Heart right ventricle (tissue), 16 donors: Measurements from ENCODE around the gene CIZ1. TPM values are rescaled to one million over a fixed set of nuclear protein-coding genes. Genes with fewer than 3 reads are reported as not detected.

Experiments used
- ATAC-seq, 8 donors: fragments of 200-7000 bp; cut with Tn5 transposase; one replicate each; pipeline ENCODE4 v1.9.1; 2020; ENCODE audit warnings: mild to moderate bottlenecking in 8 of 8, moderate library complexity in 8 of 8, moderate number of reproducible peaks in 1 of 8
- DNase-seq, 2 donors: peaks; one replicate each; pipeline ENCODE4 v3.0.0-alpha.2; 2020
- H3K27ac ChIP-seq, 10 donors: fragments of 200-600 bp; sonication (generic) in 2 of 10; one replicate each; pipeline versions ENCODE4 v1.5.0 to v1.8.0; 2020 to 2022; ENCODE audit warnings: mild to moderate bottlenecking in 3 of 10
- H3K27me3 ChIP-seq, 7 donors: fragments of 200-600 bp; one replicate each; pipeline ENCODE4 v1.8.0; 2021 to 2022; ENCODE audit warnings: mild to moderate bottlenecking in 2 of 7
- H3K36me3 ChIP-seq, 9 donors: fragments of 200-600 bp; sonication (generic) in 1 of 9; one replicate each; pipeline versions ENCODE4 v1.5.0 to v1.8.0; 2020 to 2022; ENCODE audit warnings: mild to moderate bottlenecking in 2 of 9
- H3K4me1 ChIP-seq, 9 donors: fragments of 200-600 bp; sonication (generic) in 1 of 9; one replicate each; pipeline versions ENCODE4 v1.5.0 to v1.8.0; 2020 to 2022; ENCODE audit warnings: mild to moderate bottlenecking in 4 of 9
- H3K4me3 ChIP-seq, 10 donors: fragments of 200-600 bp; sonication (generic) in 2 of 10; one replicate each; pipeline versions ENCODE4 v1.5.0 to v1.8.0; 2020 to 2022; ENCODE audit warnings: mild to moderate bottlenecking in 7 of 10, moderate library complexity in 2 of 10
- H3K9me3 ChIP-seq, 11 donors: fragments of 200-600 bp in 10 of 11; sonication (generic) in 2 of 11; one replicate each; pipeline versions ENCODE4 v1.5.0 to v1.8.0; 2013 to 2022; ENCODE audit warnings: mild to moderate bottlenecking in 2 of 11, control low read depth in 1 of 11, moderate library complexity in 1 of 11
- WGBS, 2 donors: extraction: QIAGEN DNeasy Blood & Tissue Kit; methylation state at CpG; one replicate each; pipeline ENCODE4 v1.1.7; 2013; ENCODE audit warnings: inconsistent platforms in 1 of 2; 5-methylcytosine and 5-hydroxymethylcytosine counted together
- intact Hi-C, 10 donors: fragments of 100-400 bp; cut with DNase I; formaldehyde crosslinking; loops; one replicate each; pipeline versions ENCODE4 v1.11.1 to v1.14.2; 2022
- polyA plus RNA-seq, 2 donors: library from polyadenylated mRNA; stranded (reverse); fragments of 200-250 nt; gene quantifications; one replicate each; pipeline ENCODE4 v1.2.3, GENCODE V29; 2013
- total RNA-seq, 10 donors: library from RNA; stranded (reverse); fragmentation: NEBNext Ultra II Directional in 3 of 10; extraction: Animal tissue kit (Norgen Biotek cat#: 25700) in 3 of 10; gene quantifications; one replicate each; pipeline versions ENCODE4 v1.2.1 to v1.2.4, GENCODE V29; 2021 to 2023
- TF ChIP-seq, protein P1 (sequence below), 9 donors: fragments of 200-600 bp; sonication (generic) in 2 of 9; IDR thresholded peaks; one replicate each; pipeline versions ENCODE4 v1.5.0 to v1.8.0; 2021 to 2022; ENCODE audit warnings: antibody characterized with exemption in 9 of 9, mild to moderate bottlenecking in 5 of 9, moderate library complexity in 1 of 9
- donor health status: Arrhythmogenic right ventricular cardiomyopathy.
- donor health status: ischemic (EF 13 %, LVEDD 7.1; RV severe dilation, severe dysfunction).
- donor health status: healthy with polysubstance abuse.
- donor health status: DM: no; HTN: yes; CAD: no.
- donor health status: DM: no; HTN: no; CAD: no.
- donor health status: ischemic (EF 25% LVEDD 6.9; RV normal size, moderate dysfunction).
- donor health status: ischemic (EF 25% LVEDD 5.7; RV mildly dilated, moderate dysfunction).
- donor health status: healthy.
- donor health status: DM: yes; HTN: yes; CAD: no.
- donor health status: Ischemic cardiomyopathy.
- donor health status: ischemic (EF 35%, LVEDD 5.7; RV mildly dilated, moderate dysfunction).
- donor health status: nonischemic (EF 11% LVEDD 7.7; RV severe dilation, severe dysfunction).
- donor health status: DM: yes; HTN: yes; CAD: no.
- donor health status: PGD.
- donor health status: ischemic (EF 29% LVEDD 5.4; RV normal size, mild dysfunction).
- donor health status: nonischemic (EF 23%, LVEDD 6.1; RV moderate dilation, normal function).

CIZ1 gene
- total and polyA plus RNA-seq, 12 donors = 39.7 to 96.0 (median 75.0) TPM

DNA sequence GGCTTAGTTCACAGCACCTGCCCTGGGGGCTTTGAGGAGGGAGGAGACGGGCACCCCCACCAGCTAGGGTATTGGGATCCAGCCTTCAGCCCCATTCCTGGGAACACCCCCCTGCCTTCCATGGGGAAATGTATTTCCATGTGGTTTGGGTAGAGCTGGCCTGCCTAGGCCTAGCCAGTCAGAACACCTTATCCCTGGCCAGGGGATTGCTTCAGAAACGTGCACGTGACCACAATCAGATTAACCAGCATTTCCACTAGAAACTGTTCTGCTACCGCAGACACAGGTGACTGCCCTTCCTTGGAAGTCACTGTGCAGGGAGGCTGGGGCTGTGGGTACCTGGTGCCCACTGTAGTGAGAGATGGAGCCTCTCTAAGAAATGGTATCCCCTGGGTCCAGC lies 17.3 kb downstream of the CIZ1 start:
- TF ChIP-seq, protein P1, sequence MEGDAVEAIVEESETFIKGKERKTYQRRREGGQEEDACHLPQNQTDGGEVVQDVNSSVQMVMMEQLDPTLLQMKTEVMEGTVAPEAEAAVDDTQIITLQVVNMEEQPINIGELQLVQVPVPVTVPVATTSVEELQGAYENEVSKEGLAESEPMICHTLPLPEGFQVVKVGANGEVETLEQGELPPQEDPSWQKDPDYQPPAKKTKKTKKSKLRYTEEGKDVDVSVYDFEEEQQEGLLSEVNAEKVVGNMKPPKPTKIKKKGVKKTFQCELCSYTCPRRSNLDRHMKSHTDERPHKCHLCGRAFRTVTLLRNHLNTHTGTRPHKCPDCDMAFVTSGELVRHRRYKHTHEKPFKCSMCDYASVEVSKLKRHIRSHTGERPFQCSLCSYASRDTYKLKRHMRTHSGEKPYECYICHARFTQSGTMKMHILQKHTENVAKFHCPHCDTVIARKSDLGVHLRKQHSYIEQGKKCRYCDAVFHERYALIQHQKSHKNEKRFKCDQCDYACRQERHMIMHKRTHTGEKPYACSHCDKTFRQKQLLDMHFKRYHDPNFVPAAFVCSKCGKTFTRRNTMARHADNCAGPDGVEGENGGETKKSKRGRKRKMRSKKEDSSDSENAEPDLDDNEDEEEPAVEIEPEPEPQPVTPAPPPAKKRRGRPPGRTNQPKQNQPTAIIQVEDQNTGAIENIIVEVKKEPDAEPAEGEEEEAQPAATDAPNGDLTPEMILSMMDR (IDR thresholded peaks at IDR 0.05) = no peak
- DNase-seq (no peak), ATAC-seq (no peak)
- Histone ChIP-seq H3K36me3 (peaks cover 9 to 97% (median 49%) of the 10 kb centered on the region in 9 donors), H3K27me3 (no peaks in the 10 kb centered on the region), H3K4me3 (no peak overlapping the region), H3K4me1 (no peaks in the 10 kb centered on the region), H3K27ac (no peak overlapping the region), H3K9me3 (no peaks in the 10 kb centered on the region)
- 72 to 89% methylated on average over 4 of the region's 4 CpGs for WGBS, 2 donors
- intact Hi-C loops = no loop called here

DNA sequence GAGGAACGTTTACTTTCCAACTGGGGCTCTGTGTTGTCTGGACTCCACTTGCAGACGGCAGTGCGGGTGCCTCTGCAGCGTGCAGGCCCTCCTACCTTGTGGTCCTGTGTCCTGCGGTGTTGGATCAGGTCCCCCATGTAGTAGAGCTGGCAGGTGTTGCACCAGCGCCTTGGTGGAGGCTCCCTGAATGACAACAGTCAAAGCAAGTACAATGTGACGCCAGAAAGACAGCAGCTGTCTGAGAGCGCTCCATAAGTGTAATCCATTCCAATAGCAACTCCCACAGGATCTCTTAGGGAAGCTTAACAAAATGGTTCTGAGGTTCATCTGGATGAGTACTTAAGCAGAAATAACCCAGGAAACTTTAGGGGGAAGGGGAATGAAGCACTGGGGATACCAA lies 21.4 kb downstream of the CIZ1 start:
- Histone ChIP-seq H3K4me1 (no peaks in the 10 kb centered on the region), H3K4me3 (no peak overlapping the region), H3K27ac (no peak overlapping the region), H3K9me3 (no peaks in the 10 kb centered on the region), H3K27me3 (no peaks in the 10 kb centered on the region), H3K36me3 (peaks cover 0 to 97% (median 32%) of the 10 kb centered on the region in 9 donors)
- DNase-seq (no peak), ATAC-seq (peak in 1 of 8 donors; percentile 13)
- WGBS, 2 donors = 94% methylated on average over 8 of the region's 8 CpGs
- intact Hi-C loops = no loop called here
- TF ChIP-seq, protein P1 (IDR thresholded peaks at IDR 0.05) = no peak

DNA sequence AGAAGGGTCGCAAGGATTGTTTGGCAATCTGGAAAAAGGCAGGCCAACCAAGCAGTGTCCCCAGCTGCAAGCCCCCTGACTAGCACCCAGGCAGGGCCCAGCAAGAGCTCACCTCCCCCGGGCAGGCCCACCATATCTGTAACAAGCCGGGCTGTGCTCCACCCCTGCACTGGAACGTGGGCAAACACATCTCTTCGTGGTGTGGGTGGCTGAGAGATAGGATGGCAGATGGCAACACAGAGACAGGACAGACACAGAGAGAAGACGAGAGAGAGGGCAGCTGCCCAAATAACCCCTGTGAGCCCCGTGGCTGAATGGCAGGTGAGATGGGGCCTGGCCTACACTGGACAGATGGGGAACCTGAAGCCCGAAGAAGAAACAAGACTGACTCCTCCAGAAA lies 21.9 kb downstream of the CIZ1 start:
- DNase-seq (no peak), ATAC-seq (peak in 1 of 8 donors; percentile 6)
- Histone ChIP-seq H3K36me3 (peaks cover 0 to 97% (median 35%) of the 10 kb centered on the region in 9 donors), H3K4me3 (no peak overlapping the region), H3K27ac (no peak overlapping the region), H3K4me1 (peaks cover 0 to 2% (median 0%) of the 10 kb centered on the region in 9 donors), H3K27me3 (no peaks in the 10 kb centered on the region), H3K9me3 (no peaks in the 10 kb centered on the region)
- intact Hi-C loops = no loop called here
- TF ChIP-seq, protein P1 (IDR thresholded peaks at IDR 0.05) = no peak
- 87 to 90% methylated on average over 8 of the region's 8 CpGs for WGBS, 2 donors

DNA sequence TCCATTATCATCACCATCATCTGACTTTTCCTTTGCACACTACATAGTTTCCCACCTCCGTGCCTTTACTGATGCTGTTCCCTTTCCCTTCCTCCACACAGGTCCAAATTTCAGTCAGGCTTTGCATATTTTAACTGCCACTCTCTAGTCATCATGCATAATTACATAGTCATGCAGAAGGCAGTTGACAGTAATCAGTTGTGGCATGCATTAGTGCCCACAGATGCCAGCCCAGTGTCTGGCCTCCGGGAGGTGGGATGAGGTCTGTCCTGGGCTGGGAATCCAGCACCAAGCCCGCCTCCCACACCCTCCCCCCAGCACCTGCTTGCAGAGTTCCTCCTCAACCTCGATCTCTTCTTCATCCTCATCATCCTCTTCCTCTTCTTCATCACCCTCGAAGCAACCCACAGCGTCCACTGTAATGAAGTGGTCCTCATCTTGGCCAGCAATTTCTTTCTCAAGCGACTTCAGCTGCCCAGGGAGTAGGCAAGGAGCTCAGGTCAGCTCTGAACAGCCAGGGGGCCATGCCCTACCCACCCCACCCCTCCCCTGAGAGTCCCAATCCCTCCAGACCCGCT lies 22.6 kb downstream of the CIZ1 start:
- 92 to 94% methylated on average over 8 of the region's 8 CpGs for WGBS, 2 donors

More for the DNA sequence above, 22.6 kb downstream of the CIZ1 start:
- H3K4me3 ChIP-seq = no peak overlapping the region
- DNase-seq (no peak), ATAC-seq (no peak)
- no peaks in the 10 kb centered on the region for H3K9me3 ChIP-seq
- H3K4me1 ChIP-seq = peaks cover 0 to 5% (median 0%) of the 10 kb centered on the region in 9 donors
- TF ChIP-seq, protein P1 (IDR thresholded peaks at IDR 0.05) = no peak
- no peak overlapping the region for H3K27ac ChIP-seq
- peaks cover 0 to 99% (median 37%) of the 10 kb centered on the region in 9 donors for H3K36me3 ChIP-seq
- intact Hi-C loops = no loop called here
- no peaks in the 10 kb centered on the region for H3K27me3 ChIP-seq
